Measurements from ENCODE around the gene MAN2C1.

DNA sequence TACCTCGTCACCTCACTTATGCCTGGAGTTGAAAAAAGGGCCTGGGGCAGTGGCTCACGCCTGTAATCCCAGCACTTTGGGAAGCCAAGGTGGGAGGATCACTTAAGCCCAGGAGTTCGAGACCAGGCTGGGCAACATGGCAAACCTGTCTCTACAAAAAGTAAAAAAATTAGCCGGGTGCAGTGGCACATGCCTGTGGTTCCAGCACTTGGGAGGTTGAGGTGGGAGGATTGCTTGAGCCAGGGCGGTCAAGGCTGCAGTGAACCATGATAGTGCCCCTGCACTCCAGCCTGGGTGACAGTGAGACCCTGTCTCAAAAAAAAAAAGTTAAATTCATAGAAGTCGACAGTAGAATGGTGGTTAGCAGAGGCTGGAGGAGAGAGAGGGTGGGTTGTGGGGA lies 26.2 kb downstream of the MAN2C1 start:
- TF ChIP-seq, protein P1, sequence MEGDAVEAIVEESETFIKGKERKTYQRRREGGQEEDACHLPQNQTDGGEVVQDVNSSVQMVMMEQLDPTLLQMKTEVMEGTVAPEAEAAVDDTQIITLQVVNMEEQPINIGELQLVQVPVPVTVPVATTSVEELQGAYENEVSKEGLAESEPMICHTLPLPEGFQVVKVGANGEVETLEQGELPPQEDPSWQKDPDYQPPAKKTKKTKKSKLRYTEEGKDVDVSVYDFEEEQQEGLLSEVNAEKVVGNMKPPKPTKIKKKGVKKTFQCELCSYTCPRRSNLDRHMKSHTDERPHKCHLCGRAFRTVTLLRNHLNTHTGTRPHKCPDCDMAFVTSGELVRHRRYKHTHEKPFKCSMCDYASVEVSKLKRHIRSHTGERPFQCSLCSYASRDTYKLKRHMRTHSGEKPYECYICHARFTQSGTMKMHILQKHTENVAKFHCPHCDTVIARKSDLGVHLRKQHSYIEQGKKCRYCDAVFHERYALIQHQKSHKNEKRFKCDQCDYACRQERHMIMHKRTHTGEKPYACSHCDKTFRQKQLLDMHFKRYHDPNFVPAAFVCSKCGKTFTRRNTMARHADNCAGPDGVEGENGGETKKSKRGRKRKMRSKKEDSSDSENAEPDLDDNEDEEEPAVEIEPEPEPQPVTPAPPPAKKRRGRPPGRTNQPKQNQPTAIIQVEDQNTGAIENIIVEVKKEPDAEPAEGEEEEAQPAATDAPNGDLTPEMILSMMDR (IDR thresholded peaks at IDR 0.05) = no peak
- TF ChIP-seq POLR2A (IDR thresholded peaks at IDR 0.05) = no peak

All from breast epithelium (tissue), 3 donors.